HCT116 (cell line): ENCODE measurements around the gene YKT6. TPM values are rescaled to one million over a fixed set of nuclear protein-coding genes. Genes with fewer than 3 reads are reported as not detected.

Experiments
- ATAC-seq: fragments of 200-7000 bp; cut with Tn5 transposase; 2 replicates; pipeline ENCODE4 v1.9.1; 2020; ENCODE audit warnings: mild to moderate bottlenecking, moderate library complexity
- BruUV-seq: library from RNA; stranded (reverse); fragments of 400-500 nt; replicated peaks from 2 replicates; lab custom pipeline; 2021; lab: Mats Ljungman, UMichigan
- CTCF ChIA-PET: fragments of 300-600 bp; sonication (Branson Sonifier 250); formaldehyde crosslinking; loops from one replicate; lab custom pipeline; 2021; ENCODE audit warnings: antibody characterized with exemption; lab: Charles Lee
- POLR2A ChIA-PET: fragments of 300-600, 350-600 bp; sonication (Branson Sonifier 250); formaldehyde crosslinking; loops from one replicate; lab custom pipeline; 2021; ENCODE audit warnings: antibody characterized with exemption; lab: Charles Lee
- RAD21 ChIA-PET, 2 experiments: fragments of 300-600 bp; sonication (Branson Sonifier 250); formaldehyde crosslinking; loops; one replicate each; lab custom pipeline; 2023; ENCODE audit warnings: low total read pairs in 2 of 2; ENCODE audit not compliant: uncharacterized antibody in 2 of 2, unreplicated experiment in 2 of 2, low non-redundant PET in 1 of 2; lab: Charles Lee
- DNase-seq: peaks from one replicate; pipeline ENCODE4 v3.0.0-alpha.2; 2010; ENCODE audit warnings: low read depth, low spot score
- H2AFZ ChIP-seq: fragments of 200-600 bp; shearing (Covaris generic), sonication (generic); 2 replicates; pipeline ENCODE4 v1.6.1; 2017; ENCODE audit warnings: low read depth, mixed run types, mixed read lengths, antibody characterized with exemption, low read length; ENCODE audit not compliant: poor library complexity, severe bottlenecking
- H3K27ac ChIP-seq: 2 replicates; pipeline ENCODE4 v1.5.1; 2012; ENCODE audit warnings: low read depth, low read length
- H3K27me3 ChIP-seq: fragments of 200-600 bp; sonication (generic); 2 replicates; pipeline ENCODE4 v1.6.1; 2016; ENCODE audit warnings: mixed run types, low read length, mixed read lengths; ENCODE audit not compliant: insufficient read depth
- H3K36me3 ChIP-seq, 2 experiments: fragments of 200-500 bp in 1 of 2; fragments of 200-600 bp in 1 of 2; sonication (Bioruptor generic) in 1 of 2; sonication (generic) in 1 of 2; 2 replicates each; pipeline versions ENCODE4 v1.5.1 to v1.6.1; 2014 to 2016; ENCODE audit warnings: low read length in 2 of 2, inconsistent platforms in 1 of 2, mixed read lengths in 1 of 2, mixed run types in 1 of 2; ENCODE audit not compliant: insufficient read depth in 2 of 2, control insufficient read depth in 1 of 2
- H3K4me1 ChIP-seq, 2 experiments: fragments of 200-600 bp in 1 of 2; sonication (generic) in 1 of 2; 2 replicates each; pipeline versions ENCODE4 v1.5.1 to v1.6.1; 2012 to 2017; ENCODE audit warnings: low read length in 2 of 2, inconsistent platforms in 1 of 2, mild to moderate bottlenecking in 1 of 2, mixed read lengths in 1 of 2, mixed run types in 1 of 2, moderate library complexity in 1 of 2; ENCODE audit not compliant: insufficient read depth in 2 of 2, control insufficient read depth in 1 of 2
- H3K4me2 ChIP-seq: fragments of 200-600 bp; sonication (generic); 2 replicates; pipeline ENCODE4 v1.6.1; 2017; ENCODE audit warnings: mixed run types, low read length, mixed read lengths
- H3K4me3 ChIP-seq, 2 experiments: fragments of 200-600 bp in 1 of 2; sonication (generic) in 1 of 2; replicated peaks in 1 of 2; 2 replicates each; pipeline ENCODE4 v1.5.1; 2011 to 2016; ENCODE audit warnings: low read length in 2 of 2, control low read depth in 1 of 2, low read depth in 1 of 2, mild to moderate bottlenecking in 1 of 2, mixed read lengths in 1 of 2, mixed run types in 1 of 2
- H3K79me2 ChIP-seq: fragments of 200-600 bp; sonication (generic); 2 replicates; pipeline ENCODE4 v1.6.1; 2017; ENCODE audit warnings: mild to moderate bottlenecking, mixed run types, low read length, moderate library complexity, mixed read lengths; ENCODE audit not compliant: insufficient read depth
- H3K9ac ChIP-seq: fragments of 200-600 bp; sonication (generic); 2 replicates; pipeline ENCODE4 v1.6.1; 2016; ENCODE audit warnings: low read length, mixed read lengths
- H3K9me2 ChIP-seq: fragments of 200-600 bp; sonication (generic), shearing (Covaris generic); 2 replicates; pipeline ENCODE4 v1.6.1; 2017; ENCODE audit warnings: mixed run types, mild to moderate bottlenecking, moderate library complexity; ENCODE audit not compliant: insufficient read depth
- H3K9me3 ChIP-seq, 2 experiments: fragments of 200-500 bp in 1 of 2; fragments of 200-600 bp in 1 of 2; sonication (Bioruptor generic) in 1 of 2; sonication (generic) in 1 of 2; 2 replicates each; pipeline ENCODE4 v1.6.1; 2014 to 2017; ENCODE audit warnings: low read length in 2 of 2, mixed read lengths in 2 of 2, inconsistent platforms in 1 of 2, low read depth in 1 of 2, mild to moderate bottlenecking in 1 of 2, mixed run types in 1 of 2, moderate library complexity in 1 of 2; ENCODE audit not compliant: control insufficient read depth in 1 of 2, insufficient read depth in 1 of 2
- H4K20me1 ChIP-seq: fragments of 200-600 bp; sonication (generic), shearing (Covaris generic); 2 replicates; pipeline ENCODE4 v1.6.1; 2017; ENCODE audit warnings: mixed run types, mild to moderate bottlenecking, moderate library complexity; ENCODE audit not compliant: insufficient read depth
- FOSL1 ChIP-seq: IDR thresholded peaks from 2 replicates; pipeline ENCODE4 v1.6.1; 2012; ENCODE audit warnings: low read depth
- SIN3A ChIP-seq: IDR thresholded peaks from 2 replicates; pipeline ENCODE4 v1.6.1; 2012; ENCODE audit warnings: low read depth
- ZBTB33 ChIP-seq: IDR thresholded peaks from 2 replicates; pipeline ENCODE4 v1.6.1; 2011; ENCODE audit warnings: mild to moderate bottlenecking, low read length, moderate library complexity; ENCODE audit not compliant: insufficient replicate concordance; ENCODE audit errors: extremely low read depth
- ZFX ChIP-seq: fragments of 450-650 bp; IDR thresholded peaks from 2 replicates; pipeline ENCODE4 v1.6.1; 2017
- intact Hi-C: fragments of 100-400 bp; cut with micrococcal nuclease; formaldehyde crosslinking; loops from 2 replicates; pipeline ENCODE4 v1.10.0; 2022
- total RNA-seq: library from RNA; stranded (reverse); gene quantifications from one replicate; pipeline ENCODE4 v1.2.1, GENCODE V29; 2021; ENCODE audit not compliant: unreplicated experiment
- TF ChIP-seq, protein P1 (sequence below): IDR thresholded peaks from 2 replicates; pipeline ENCODE4 v1.6.1; 2012; ENCODE audit warnings: low read depth
- TF ChIP-seq, protein P2 (sequence below): IDR thresholded peaks from 2 replicates; pipeline ENCODE4 v1.6.1; 2012

YKT6 gene
- total RNA-seq, 1 experiment from 2014 or later, result 84.8 TPM

GRCh38 chr7:44259547-44260457, 59.0 kb downstream of the YKT6 start:
- peaks cover 4 to 21% of the 10 kb centered on the region in 2 experiments; a peak in 3 of 4 replicates for H3K4me1 ChIP-seq
- ChIA-PET RAD21 (no interaction called here), POLR2A (no interaction called here), CTCF (no interaction called here)
- DNase-seq, result no peak
- no peak overlapping the region for H3K27ac ChIP-seq
- no peaks in the 10 kb centered on the region for H3K27me3 ChIP-seq
- H3K36me3 ChIP-seq, result no peaks in the 10 kb centered on the region
- no peak overlapping the region for H3K4me3 ChIP-seq
- H3K4me2 ChIP-seq, result no peak overlapping the region
- no peak overlapping the region for H2AFZ ChIP-seq
- no peaks in the 10 kb centered on the region for H3K79me2 ChIP-seq
- H3K9ac ChIP-seq, result no peak overlapping the region
- H3K9me3 ChIP-seq, result no peaks in the 10 kb centered on the region
- H4K20me1 ChIP-seq, result no peaks in the 10 kb centered on the region
- TF ChIP-seq, protein P1, sequence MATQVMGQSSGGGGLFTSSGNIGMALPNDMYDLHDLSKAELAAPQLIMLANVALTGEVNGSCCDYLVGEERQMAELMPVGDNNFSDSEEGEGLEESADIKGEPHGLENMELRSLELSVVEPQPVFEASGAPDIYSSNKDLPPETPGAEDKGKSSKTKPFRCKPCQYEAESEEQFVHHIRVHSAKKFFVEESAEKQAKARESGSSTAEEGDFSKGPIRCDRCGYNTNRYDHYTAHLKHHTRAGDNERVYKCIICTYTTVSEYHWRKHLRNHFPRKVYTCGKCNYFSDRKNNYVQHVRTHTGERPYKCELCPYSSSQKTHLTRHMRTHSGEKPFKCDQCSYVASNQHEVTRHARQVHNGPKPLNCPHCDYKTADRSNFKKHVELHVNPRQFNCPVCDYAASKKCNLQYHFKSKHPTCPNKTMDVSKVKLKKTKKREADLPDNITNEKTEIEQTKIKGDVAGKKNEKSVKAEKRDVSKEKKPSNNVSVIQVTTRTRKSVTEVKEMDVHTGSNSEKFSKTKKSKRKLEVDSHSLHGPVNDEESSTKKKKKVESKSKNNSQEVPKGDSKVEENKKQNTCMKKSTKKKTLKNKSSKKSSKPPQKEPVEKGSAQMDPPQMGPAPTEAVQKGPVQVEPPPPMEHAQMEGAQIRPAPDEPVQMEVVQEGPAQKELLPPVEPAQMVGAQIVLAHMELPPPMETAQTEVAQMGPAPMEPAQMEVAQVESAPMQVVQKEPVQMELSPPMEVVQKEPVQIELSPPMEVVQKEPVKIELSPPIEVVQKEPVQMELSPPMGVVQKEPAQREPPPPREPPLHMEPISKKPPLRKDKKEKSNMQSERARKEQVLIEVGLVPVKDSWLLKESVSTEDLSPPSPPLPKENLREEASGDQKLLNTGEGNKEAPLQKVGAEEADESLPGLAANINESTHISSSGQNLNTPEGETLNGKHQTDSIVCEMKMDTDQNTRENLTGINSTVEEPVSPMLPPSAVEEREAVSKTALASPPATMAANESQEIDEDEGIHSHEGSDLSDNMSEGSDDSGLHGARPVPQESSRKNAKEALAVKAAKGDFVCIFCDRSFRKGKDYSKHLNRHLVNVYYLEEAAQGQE, result no peak
- TF ChIP-seq, protein P2, sequence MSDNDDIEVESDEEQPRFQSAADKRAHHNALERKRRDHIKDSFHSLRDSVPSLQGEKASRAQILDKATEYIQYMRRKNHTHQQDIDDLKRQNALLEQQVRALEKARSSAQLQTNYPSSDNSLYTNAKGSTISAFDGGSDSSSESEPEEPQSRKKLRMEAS, result no peak
- TF ChIP-seq ZBTB33, result no peak
- no peak for TF ChIP-seq FOSL1
- no peak for TF ChIP-seq ZFX
- no peak for TF ChIP-seq SIN3A
- intact Hi-C loops, result no loop called here
- no peaks in the 10 kb centered on the region for H3K9me2 ChIP-seq
- ATAC-seq, result no peak
- no TSS peak for BruUV-seq
